WTC11 (cell line): ENCODE measurements around the gene ERC1. TPM values are rescaled to one million over a fixed set of nuclear protein-coding genes. Genes with fewer than 3 reads are reported as not detected.

Experiments used
- ATAC-seq: fragments of 200-7000 bp; cut with Tn5 transposase; 2 replicates; pipeline ENCODE4 v1.10.0; 2021; ENCODE audit warnings: mild to moderate bottlenecking, moderate library complexity
- CTCF ChIA-PET: fragments of 300-600 bp; sonication (Branson Sonifier 250); formaldehyde crosslinking; loops from one replicate; lab custom pipeline; 2021; ENCODE audit warnings: antibody characterized with exemption; lab: Charles Lee
- POLR2A ChIA-PET: fragments of 350-600 bp; sonication (Branson Sonifier 250); formaldehyde crosslinking; loops from one replicate; lab custom pipeline; 2021; ENCODE audit warnings: antibody characterized with exemption; lab: Charles Lee
- DNase-seq: peaks from one replicate; pipeline ENCODE4 v3.0.0; 2021; ENCODE audit warnings: low spot score
- H3K27ac Mint-ChIP-seq: 2 replicates; pipeline ENCODE4 v1.8.0; 2021; ENCODE audit warnings: mixed read lengths
- H3K27me3 Mint-ChIP-seq: 2 replicates; pipeline ENCODE4 v1.8.0; 2021; ENCODE audit warnings: low read depth, mild to moderate bottlenecking, moderate library complexity, mixed read lengths
- H3K36me3 Mint-ChIP-seq: 2 replicates; pipeline ENCODE4 v1.8.0; 2021; ENCODE audit warnings: mixed read lengths
- H3K4me1 Mint-ChIP-seq: 2 replicates; pipeline ENCODE4 v1.8.0; 2022; ENCODE audit warnings: mixed read lengths
- H3K4me3 Mint-ChIP-seq: 2 replicates; pipeline ENCODE4 v1.8.0; 2021; ENCODE audit warnings: mild to moderate bottlenecking, moderate library complexity, mixed read lengths
- H3K9me3 Mint-ChIP-seq: 2 replicates; pipeline ENCODE4 v1.8.0; 2021; ENCODE audit warnings: mixed read lengths
- ATF1 ChIP-seq: sonication (generic); formaldehyde crosslinking; IDR thresholded peaks from 2 replicates; pipeline ENCODE4 v1.8.1; 2023; ENCODE audit warnings: mild to moderate bottlenecking, moderate library complexity, missing genetic modification reagents
- E2F5 ChIP-seq: sonication (generic); formaldehyde crosslinking; IDR thresholded peaks from 2 replicates; pipeline ENCODE4 v1.8.1; 2022; ENCODE audit warnings: mild to moderate bottlenecking, moderate library complexity, missing genetic modification reagents
- ETV6 ChIP-seq: sonication (generic); formaldehyde crosslinking; IDR thresholded peaks from 2 replicates; pipeline ENCODE4 v1.8.1; 2022; ENCODE audit warnings: mild to moderate bottlenecking, missing genetic modification reagents
- GRHL2 ChIP-seq: fragments of 250-450 bp; sonication (Bioruptor Pico); IDR thresholded peaks from 2 replicates; pipeline ENCODE4 v1.8.0; 2022; ENCODE audit warnings: mild to moderate bottlenecking, moderate library complexity; ENCODE audit not compliant: insufficient replicate concordance, severe bottlenecking
- HMGA2 ChIP-seq: fragments of 250-450 bp; sonication (Bioruptor Pico); IDR thresholded peaks from 2 replicates; pipeline ENCODE4 v1.4.0; 2021; ENCODE audit warnings: mild to moderate bottlenecking, moderate library complexity
- JUN ChIP-seq: sonication (generic); formaldehyde crosslinking; IDR thresholded peaks from 2 replicates; pipeline ENCODE4 v1.8.0; 2023; ENCODE audit warnings: mild to moderate bottlenecking, missing genetic modification reagents
- MLX ChIP-seq: sonication (generic); formaldehyde crosslinking; IDR thresholded peaks from 2 replicates; pipeline ENCODE4 v1.8.1; 2023; ENCODE audit warnings: mild to moderate bottlenecking, missing genetic modification reagents, moderate library complexity
- NFATC4 ChIP-seq: fragments of 250-450 bp; sonication (Bioruptor Pico); IDR thresholded peaks from 2 replicates; pipeline ENCODE4 v1.9.0; 2021; ENCODE audit warnings: mild to moderate bottlenecking
- NFE2L1 ChIP-seq: sonication (generic); formaldehyde crosslinking; IDR thresholded peaks from 2 replicates; pipeline ENCODE4 v1.8.1; 2023; ENCODE audit warnings: missing genetic modification reagents
- TP53 ChIP-seq: sonication (generic); formaldehyde crosslinking; IDR thresholded peaks from 2 replicates; pipeline ENCODE4 v1.8.1; 2023; ENCODE audit warnings: mild to moderate bottlenecking, missing genetic modification reagents
- ZBTB43 ChIP-seq: sonication (generic); formaldehyde crosslinking; IDR thresholded peaks from 2 replicates; pipeline ENCODE4 v1.8.1; 2023; ENCODE audit warnings: mild to moderate bottlenecking, missing genetic modification reagents
- ZNF121 ChIP-seq: sonication (generic); formaldehyde crosslinking; IDR thresholded peaks from 2 replicates; pipeline ENCODE4 v1.8.0; 2023; ENCODE audit warnings: missing genetic modification reagents
- ZNF396 ChIP-seq: fragments of 250-450 bp; sonication (Bioruptor Pico); IDR thresholded peaks from 2 replicates; pipeline ENCODE4 v1.8.0; 2021; ENCODE audit warnings: mild to moderate bottlenecking, moderate library complexity, borderline replicate concordance
- ZNF425 ChIP-seq: fragments of 250-450 bp; sonication (Bioruptor Pico); conservative IDR thresholded peaks from 2 replicates; pipeline ENCODE4 v1.9.0; 2021; ENCODE audit warnings: mild to moderate bottlenecking
- ZNF512 ChIP-seq: sonication (generic); formaldehyde crosslinking; IDR thresholded peaks from 2 replicates; pipeline ENCODE4 v1.8.1; 2022; ENCODE audit warnings: missing genetic modification reagents, borderline replicate concordance
- ZNF532 ChIP-seq: fragments of 250-450 bp; sonication (Bioruptor Pico); IDR thresholded peaks from 2 replicates; pipeline ENCODE4 v1.9.0; 2021; ENCODE audit warnings: mild to moderate bottlenecking, borderline replicate concordance
- ZSCAN18 ChIP-seq: fragments of 250-450 bp; sonication (Bioruptor Pico); IDR thresholded peaks from 2 replicates; pipeline ENCODE4 v2.1.2; 2022; ENCODE audit warnings: mild to moderate bottlenecking, moderate library complexity
- total RNA-seq: library from RNA; stranded (reverse); gene quantifications from 3 replicates; pipeline ENCODE4 v1.2.3, GENCODE V29; 2021

Gene ERC1
- total RNA-seq, 1 experiment from 2014 or later: 47.5 TPM

- Mint-ChIP-seq H3K4me1 (no peaks in the 10 kb centered on the region), H3K4me3 (no peak overlapping the region), H3K9me3 (no peaks in the 10 kb centered on the region), H3K36me3 (no peaks in the 10 kb centered on the region), H3K27ac (no peak overlapping the region), H3K27me3 (no peaks in the 10 kb centered on the region)
- ChIA-PET POLR2A (no interaction called here), CTCF (no interaction called here)
- DNase-seq (no peak), ATAC-seq (no peak)
- TF ChIP-seq ZNF121 (CRISPR knock-in tag) (no peak), MLX (no peak), ETV6 (no peak)
These were observed 448.2 kb downstream of the ERC1 start for GRCh38 chr12:1439201-1439600.

GRCh38 chr12:1439687-1440086 lies 448.7 kb downstream of the ERC1 start:
- H3K27me3 Mint-ChIP-seq: no peaks in the 10 kb centered on the region
- TF ChIP-seq NFATC4 (CRISPR knock-in tag): no peak
- no peak for TF ChIP-seq ZNF396 (CRISPR knock-in tag)
- TF ChIP-seq E2F5 (CRISPR knock-in tag): no peak
- TF ChIP-seq ATF1: no peak
- TF ChIP-seq ZNF425 (CRISPR knock-in tag): no peak
- no peak for TF ChIP-seq TP53 (CRISPR knock-in tag)
- no peak for TF ChIP-seq ZSCAN18 (CRISPR knock-in tag)
- no peak for TF ChIP-seq ZNF532 (CRISPR knock-in tag)
- no peak for TF ChIP-seq HMGA2 (CRISPR knock-in tag)
- POLR2A ChIA-PET: no interaction called here
- no peaks in the 10 kb centered on the region for H3K36me3 Mint-ChIP-seq
- H3K4me1 Mint-ChIP-seq: no peaks in the 10 kb centered on the region
- no peak for DNase-seq
- H3K4me3 Mint-ChIP-seq: no peak overlapping the region
- H3K9me3 Mint-ChIP-seq: no peaks in the 10 kb centered on the region
- H3K27ac Mint-ChIP-seq: no peak overlapping the region
- CTCF ChIA-PET: no interaction called here
- ATAC-seq: no peak

GRCh38 chr12:1443421-1444141 lies 452.6 kb downstream of the ERC1 start:
- POLR2A ChIA-PET: no interaction called here
- no peak for ATAC-seq
- no peak overlapping the region for H3K4me3 Mint-ChIP-seq
- no peak for DNase-seq
- peak overlapping the region; percentile 1; the same call in 1 of the 2 replicates for H3K27ac Mint-ChIP-seq
- peaks cover 15% of the 10 kb centered on the region for H3K4me1 Mint-ChIP-seq
- H3K27me3 Mint-ChIP-seq: no peaks in the 10 kb centered on the region
- CTCF ChIA-PET: interaction anchor here (0.6 to 1.0 kb wide), 2 partner anchors 62 to 412 kb away, joined by 3 to 7 read pairs; no protein-coding TSS in a partner anchor
- peaks cover 10% of the 10 kb centered on the region for H3K36me3 Mint-ChIP-seq
- H3K9me3 Mint-ChIP-seq: 0 out of 2 replicates have a peak, but pooled peaks cover 3% of the 10 kb centered on the region
- TF ChIP-seq GRHL2 (CRISPR knock-in tag) (no peak), ZBTB43 (CRISPR knock-in tag) (no peak), E2F5 (CRISPR knock-in tag) (no peak), JUN (CRISPR knock-in tag) (no peak), ZNF512 (CRISPR knock-in tag) (no peak), NFE2L1 (no peak)
